Eye (tissue), 1 donor: ENCODE results near the gene GHRH.
A peak's percentile ranks its signal among the peaks of the same experiment; 100 is the strongest.

Source experiments
- DNase-seq: peaks from one replicate; pipeline ENCODE4 v3.0.0-alpha.2; 2015

GHRH gene

GRCh38 chr20:37202267-37202943 lies 59.2 kb downstream of the GHRH start:
- DNase-seq, result peak; percentile 84

- DNase-seq, result no peak
Measured at GRCh38 chr20:37201827-37202162, 59.8 kb downstream of the GHRH start.
